Measurements from ENCODE around the gene BCL2L2.
"Not testable (repeated sequence)": the region's sequence is repeated elsewhere in the genome, so short reads cannot be mapped to it uniquely, and the experiment has no call there.

BCL2L2 gene, protein sequence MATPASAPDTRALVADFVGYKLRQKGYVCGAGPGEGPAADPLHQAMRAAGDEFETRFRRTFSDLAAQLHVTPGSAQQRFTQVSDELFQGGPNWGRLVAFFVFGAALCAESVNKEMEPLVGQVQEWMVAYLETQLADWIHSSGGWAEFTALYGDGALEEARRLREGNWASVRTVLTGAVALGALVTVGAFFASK

GRCh38 chr14:23306412-23307145 lies at the start of gene BCL2L2:
Gene BCL2L2, plus strand, starts transcription at chr14:23306833. Its CDS starts 935 bp downstream, at chr14:23307768.
- DNase-seq: peak; percentile 98

DNA sequence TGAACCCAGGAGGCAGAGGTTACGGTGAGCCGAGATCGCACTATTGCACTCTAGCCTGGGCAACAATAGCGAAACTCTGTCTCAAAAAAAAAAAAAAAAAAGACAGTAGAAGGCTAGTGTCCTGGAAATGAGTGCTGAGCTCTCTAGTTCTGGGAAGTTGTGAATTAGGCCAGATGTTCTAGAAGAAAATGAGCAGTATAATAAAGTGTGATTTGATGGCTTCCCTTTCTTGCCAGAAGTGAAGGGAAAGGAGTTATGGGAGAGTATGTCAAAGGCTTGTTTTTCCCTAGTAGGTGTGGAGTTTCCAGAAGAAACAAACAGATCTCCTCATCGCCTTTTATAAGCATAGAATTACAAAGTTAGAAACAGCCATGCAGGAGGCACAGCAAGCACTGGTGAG lies 48.4 kb upstream of the BCL2L2 start:
- no peak for DNase-seq

GRCh38 chr14:23259426-23259825 lies 47.2 kb upstream of the BCL2L2 start:
- no peak for DNase-seq

- DNase-seq: not testable (repeated sequence)
Measured at GRCh38 chr14:23260849-23261248, 45.8 kb upstream of the BCL2L2 start.

GRCh38 chr14:23269193-23269592 lies 37.4 kb upstream of the BCL2L2 start:
- no peak for DNase-seq

DNA sequence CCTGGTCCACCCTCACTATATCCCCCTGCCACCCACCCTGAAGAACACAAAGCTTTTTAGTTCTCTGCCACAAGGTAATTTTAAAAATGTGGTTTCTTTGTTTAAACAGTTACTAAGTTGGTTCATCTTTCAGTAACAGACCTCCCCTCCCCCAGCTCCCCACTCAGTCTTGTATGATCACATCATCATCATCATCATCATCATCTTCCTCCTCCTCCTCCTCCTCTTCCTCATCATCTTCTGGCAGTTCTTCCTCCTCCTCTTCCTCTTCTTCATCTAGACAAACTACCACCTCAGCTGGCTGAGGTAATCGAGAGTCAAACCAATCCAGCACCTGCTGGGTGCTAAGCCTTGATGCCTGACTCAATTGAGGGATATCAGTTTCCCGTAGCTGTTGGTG lies 31.2 kb upstream of the BCL2L2 start:
- DNase-seq: no peak

- no peak for DNase-seq
Measured at GRCh38 chr14:23277189-23277588, 29.4 kb upstream of the BCL2L2 start.

DNA sequence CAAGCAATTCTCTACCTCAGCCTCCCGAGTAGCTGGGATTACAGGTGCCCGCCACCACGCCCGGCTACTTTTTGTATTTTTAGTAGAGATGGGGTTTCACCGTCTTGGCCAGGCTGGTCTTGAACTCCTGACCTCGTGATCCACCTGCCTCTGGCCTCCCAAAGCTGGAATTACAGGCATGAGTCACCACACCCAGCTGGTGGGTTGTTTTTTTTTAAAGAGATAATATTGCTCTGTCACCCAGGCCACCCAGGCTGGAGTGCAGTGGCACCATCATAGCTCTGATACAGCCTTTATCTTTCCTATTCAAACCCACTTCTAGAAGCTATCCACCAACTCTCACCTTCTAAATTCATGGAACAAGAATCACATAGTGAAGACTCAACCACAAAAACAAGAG lies 28.7 kb upstream of the BCL2L2 start:
- DNase-seq: not testable (repeated sequence)

- DNase-seq: no peak
Measured at GRCh38 chr14:23281247-23281646, 25.4 kb upstream of the BCL2L2 start.

- no peak for DNase-seq
Measured at GRCh38 chr14:23284654-23285529, 21.7 kb upstream of the BCL2L2 start.

- DNase-seq: no peak
Measured at GRCh38 chr14:23285530-23286019, 21.1 kb upstream of the BCL2L2 start.

DNA sequence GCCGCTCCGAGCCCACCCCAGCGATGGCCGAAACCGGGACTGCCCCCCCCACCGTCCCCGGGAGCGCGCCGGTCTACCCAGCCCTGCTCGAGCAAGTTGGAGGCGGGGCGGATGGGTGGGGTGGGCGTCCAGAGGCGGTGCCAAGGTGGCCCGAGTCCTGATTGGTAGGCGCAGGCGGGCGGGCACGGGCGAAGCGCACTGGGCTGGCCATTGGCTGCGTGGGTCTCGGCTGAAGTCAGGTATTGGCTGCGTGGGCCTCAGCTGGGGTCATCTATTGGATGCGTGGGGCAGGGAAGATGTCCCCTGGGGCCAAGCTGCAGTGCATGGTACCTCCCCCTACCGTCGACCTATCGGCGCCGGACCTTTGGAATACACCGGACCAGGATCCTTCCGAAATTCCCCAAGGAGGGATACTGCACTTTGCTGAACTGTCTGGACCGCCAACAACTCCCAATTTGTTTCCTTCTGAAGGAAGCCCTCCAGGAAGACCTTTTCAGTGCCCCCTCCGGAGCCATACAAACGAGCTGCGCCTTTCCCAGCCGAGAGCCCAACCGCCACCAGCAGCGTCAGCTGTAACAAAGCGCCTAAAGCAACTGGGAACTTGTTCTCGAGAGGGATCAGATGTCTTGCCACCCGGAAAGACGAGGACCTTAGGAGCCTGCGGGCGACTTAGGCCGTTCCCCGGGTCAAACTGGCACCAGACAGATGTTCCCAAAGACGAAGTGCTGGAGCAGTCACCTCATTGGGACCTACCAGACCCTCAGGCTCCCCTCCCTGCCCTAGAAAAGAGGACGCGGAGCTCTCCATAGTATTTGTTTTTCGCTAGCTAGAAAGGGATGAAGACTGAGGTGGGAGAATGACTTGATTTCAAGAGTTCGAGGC lies 20.4 kb upstream of the BCL2L2 start, which contains the start of gene HOMEZ:
Gene HOMEZ (minus strand): TSS at position 113 of the 882 bp plus-strand sequence. CDS start 180 bp downstream, outside the sequence.
- peak; percentile 100 for DNase-seq

DNA sequence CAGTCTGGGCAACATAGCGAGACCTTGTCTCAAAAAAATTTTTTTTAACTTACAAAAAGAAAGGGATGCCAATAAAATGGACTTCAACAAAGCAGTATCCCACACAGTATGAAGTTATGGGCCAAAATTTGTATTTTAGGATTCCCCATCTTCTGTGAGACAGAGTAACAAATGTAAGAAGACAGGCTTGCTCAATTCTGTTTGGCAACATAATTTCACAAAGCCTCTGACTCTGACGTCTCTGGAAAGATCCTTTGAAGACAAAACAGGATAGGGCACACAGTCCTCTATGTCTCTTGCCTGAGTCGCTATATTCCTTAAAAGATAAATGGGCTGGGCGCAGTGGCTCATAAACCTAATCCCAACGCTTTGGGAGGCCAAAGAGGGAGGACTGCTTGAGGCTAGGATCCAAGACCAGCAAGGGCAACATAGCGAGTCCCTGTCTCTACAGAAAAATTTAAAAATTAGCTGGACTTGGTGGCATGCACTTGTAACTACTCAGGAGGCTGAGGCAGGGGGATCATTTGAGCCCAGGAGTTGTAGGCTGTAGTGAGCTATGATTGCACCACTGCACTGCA lies 19.6 kb upstream of the BCL2L2 start:
- DNase-seq: no peak

GRCh38 chr14:23294734-23295561 lies 11.7 kb upstream of the BCL2L2 start:
- peak; percentile 67 for DNase-seq

DNA sequence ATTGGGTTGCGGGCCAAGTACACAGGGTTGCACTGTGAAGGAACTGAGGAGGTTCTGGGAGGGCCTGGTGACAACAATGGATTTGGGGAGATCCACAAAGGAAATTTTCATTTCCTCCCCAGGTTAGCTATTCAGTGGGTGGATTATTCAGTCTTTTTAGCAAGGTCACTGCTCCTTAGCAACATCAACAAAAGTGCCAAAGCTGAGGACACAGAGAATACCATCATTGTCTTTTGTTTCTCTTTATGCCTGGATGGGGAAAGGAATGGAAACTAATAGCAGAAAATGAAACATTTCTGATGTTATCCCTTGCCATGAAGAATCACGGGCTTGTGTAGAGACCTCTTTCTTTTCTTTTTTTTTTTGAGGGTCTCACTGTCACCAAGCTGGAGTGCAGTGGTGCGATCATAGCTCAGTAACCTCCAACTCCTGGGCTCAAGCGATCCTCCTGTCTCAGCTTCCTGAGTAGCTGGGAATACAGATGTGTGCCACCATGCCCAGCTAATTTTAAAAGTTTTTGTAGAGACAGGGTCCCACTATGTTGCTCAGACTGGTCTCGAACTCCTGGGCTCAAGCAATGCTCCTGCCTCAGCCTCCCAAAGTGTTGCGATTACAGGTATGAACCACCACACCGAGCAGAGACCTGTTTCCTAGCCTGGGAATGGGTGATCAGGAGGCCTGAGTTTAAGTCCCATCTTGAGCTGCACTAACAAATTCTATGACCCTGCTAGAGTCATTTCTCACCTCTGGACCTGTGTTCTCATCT lies 10.4 kb upstream of the BCL2L2 start:
- no peak for DNase-seq

GRCh38 chr14:23297096-23297495 lies 9.5 kb upstream of the BCL2L2 start:
- DNase-seq: no peak

- DNase-seq: no peak
Measured at GRCh38 chr14:23297611-23298277, 8.9 kb upstream of the BCL2L2 start.

DNA sequence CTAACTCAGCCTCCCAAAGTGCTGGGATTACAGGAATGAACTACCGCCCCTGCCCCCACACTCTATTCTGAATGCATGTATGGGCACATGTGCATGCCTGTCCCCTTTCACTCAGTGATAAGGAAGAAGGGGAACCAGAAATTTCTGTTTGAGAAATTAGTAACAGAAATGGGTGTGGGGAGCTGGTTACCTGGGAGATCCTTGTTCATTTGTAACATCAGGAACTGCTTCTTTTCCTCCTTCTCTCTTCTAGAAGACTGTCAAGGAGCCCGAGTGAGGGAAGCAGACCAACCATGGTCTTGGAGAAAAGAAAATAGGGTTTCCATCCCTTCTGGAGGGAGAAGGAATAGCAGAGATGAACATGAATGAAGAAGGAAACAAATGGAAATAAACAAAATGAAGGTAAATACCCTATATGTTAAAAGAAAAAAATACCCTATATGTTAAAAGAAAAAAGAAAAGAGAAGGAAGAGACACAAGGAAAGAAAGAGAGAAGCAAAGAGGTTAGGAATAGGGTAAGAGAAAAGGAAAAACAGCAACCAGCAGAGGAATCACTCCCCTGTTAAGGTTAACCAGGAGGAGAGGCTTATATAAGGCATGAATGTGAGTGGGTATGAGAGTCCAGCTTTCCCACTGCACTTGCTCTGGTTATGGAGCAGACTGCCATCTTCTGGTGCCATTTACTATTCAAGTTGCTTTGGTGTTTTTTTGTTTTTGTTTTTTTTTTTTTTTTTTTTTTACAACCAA lies 7.2 kb upstream of the BCL2L2 start:
- DNase-seq: no peak
